Glutamatergic neuron (in vitro differentiated cells): ENCODE data around the gene PIWIL4. TPM values are rescaled to one million over a fixed set of nuclear protein-coding genes. Genes with fewer than 3 reads are reported as not detected.

ENCODE experiments used
- DNase-seq: peaks from one replicate; pipeline ENCODE4 v3.0.0; 2022
- H3K27ac Mint-ChIP-seq: one replicate; pipeline ENCODE4 v1.8.0; 2020; ENCODE audit warnings: mild to moderate bottlenecking, mixed read lengths, inconsistent platforms; ENCODE audit not compliant: unreplicated experiment
- H3K27me3 Mint-ChIP-seq: one replicate; pipeline ENCODE4 v1.8.0; 2020; ENCODE audit warnings: mild to moderate bottlenecking, moderate library complexity, mixed read lengths, inconsistent platforms; ENCODE audit not compliant: unreplicated experiment
- H3K36me3 Mint-ChIP-seq: one replicate; pipeline ENCODE4 v1.8.0; 2020; ENCODE audit warnings: mild to moderate bottlenecking, mixed read lengths, inconsistent platforms; ENCODE audit not compliant: unreplicated experiment
- H3K4me1 Mint-ChIP-seq: one replicate; pipeline ENCODE4 v1.8.0; 2020; ENCODE audit warnings: mild to moderate bottlenecking, low read depth, mixed read lengths, inconsistent platforms; ENCODE audit not compliant: unreplicated experiment
- H3K4me3 Mint-ChIP-seq: one replicate; pipeline ENCODE4 v1.8.0; 2020; ENCODE audit warnings: mild to moderate bottlenecking, mixed read lengths, inconsistent platforms; ENCODE audit not compliant: unreplicated experiment
- H3K9me3 Mint-ChIP-seq: one replicate; pipeline ENCODE4 v1.8.0; 2020; ENCODE audit warnings: mild to moderate bottlenecking, moderate library complexity, mixed read lengths, inconsistent platforms; ENCODE audit not compliant: unreplicated experiment
- CTCF ChIP-seq: fragments of 200-600 bp; sonication (generic); IDR thresholded peaks from one replicate; pipeline ENCODE4 v1.5.0; 2021; ENCODE audit not compliant: partially characterized antibody, unreplicated experiment
- total RNA-seq: library from RNA; stranded (reverse); fragmentation: NEBNext Ultra II Directional; extraction: Animal tissue kit (Norgen Biotek cat#: 25700); gene quantifications from one replicate; pipeline ENCODE4 v1.2.1, GENCODE V29; 2021; ENCODE audit not compliant: unreplicated experiment

Gene PIWIL4
- total RNA-seq, 1 donor from 2014 or later: 0.69 TPM

- H3K9me3 Mint-ChIP-seq: peaks cover 6% of the 10 kb centered on the region
- no peaks in the 10 kb centered on the region for H3K27me3 Mint-ChIP-seq
- H3K4me3 Mint-ChIP-seq: no peak overlapping the region
- H3K4me1 Mint-ChIP-seq: peaks cover 1% of the 10 kb centered on the region
- peaks cover 4% of the 10 kb centered on the region for H3K36me3 Mint-ChIP-seq
- DNase-seq: no peak
- no peak for TF ChIP-seq CTCF
- H3K27ac Mint-ChIP-seq: no peak overlapping the region
These were observed 101.9 kb downstream of the PIWIL4 start for GRCh38 chr11:94669023-94669422.

Other genes starting within 250 kb of the PIWIL4 start
- gene GPR83, start 165.9 kb upstream of the PIWIL4 start, total RNA-seq: 2.9 TPM
- gene MRE11, start 73.5 kb upstream of the PIWIL4 start, total RNA-seq: 14.4 TPM
- gene ANKRD49, start 73.4 kb upstream of the PIWIL4 start, total RNA-seq: 11.9 TPM
- not detected for gene C11orf97, start 54.9 kb upstream of the PIWIL4 start, total RNA-seq
- gene FUT4, start 23.4 kb upstream of the PIWIL4 start, total RNA-seq: 2.2 TPM
- 27.6 TPM for gene AMOTL1, start 201.0 kb downstream of the PIWIL4 start, total RNA-seq